Muscle layer of duodenum (tissue), 2 donors: ENCODE data around the gene PHPT1.
A peak's percentile ranks its signal among the peaks of the same experiment; 100 is the strongest.
"Not testable (repeated sequence)": the region's sequence is repeated elsewhere in the genome, so short reads cannot be mapped to it uniquely, and the experiment has no call there.

Experiments used
- H3K27ac ChIP-seq: one replicate; pipeline ENCODE4 v1.7.0; 2013; ENCODE audit warnings: mild to moderate bottlenecking, low read length
- H3K27me3 ChIP-seq: one replicate; pipeline ENCODE4 v1.7.0; 2013; ENCODE audit warnings: low read depth, mild to moderate bottlenecking, control low read depth, low read length
- H3K36me3 ChIP-seq, 2 donors: one replicate each; pipeline ENCODE4 v1.7.0; 2013; ENCODE audit warnings: low read length in 2 of 2, control low read depth in 1 of 2, mild to moderate bottlenecking in 1 of 2; ENCODE audit not compliant: insufficient read depth in 2 of 2, control insufficient read depth in 1 of 2
- H3K4me1 ChIP-seq, 2 donors: one replicate each; pipeline ENCODE4 v1.7.0; 2013; ENCODE audit warnings: low read length in 2 of 2, mild to moderate bottlenecking in 2 of 2, control low read depth in 1 of 2, moderate library complexity in 1 of 2; ENCODE audit not compliant: insufficient read depth in 2 of 2, control insufficient read depth in 1 of 2
- H3K4me3 ChIP-seq, 2 donors: one replicate each; pipeline ENCODE4 v1.7.0; 2013; ENCODE audit warnings: low read length in 2 of 2, low read depth in 1 of 2, mild to moderate bottlenecking in 1 of 2
- H3K9me3 ChIP-seq, 2 donors: one replicate each; pipeline ENCODE4 v1.7.0; 2013; ENCODE audit warnings: low read length in 2 of 2, control low read depth in 1 of 2, mild to moderate bottlenecking in 1 of 2; ENCODE audit not compliant: control insufficient read depth in 1 of 2
- donor health status: healthy.

The PHPT1 gene

DNA sequence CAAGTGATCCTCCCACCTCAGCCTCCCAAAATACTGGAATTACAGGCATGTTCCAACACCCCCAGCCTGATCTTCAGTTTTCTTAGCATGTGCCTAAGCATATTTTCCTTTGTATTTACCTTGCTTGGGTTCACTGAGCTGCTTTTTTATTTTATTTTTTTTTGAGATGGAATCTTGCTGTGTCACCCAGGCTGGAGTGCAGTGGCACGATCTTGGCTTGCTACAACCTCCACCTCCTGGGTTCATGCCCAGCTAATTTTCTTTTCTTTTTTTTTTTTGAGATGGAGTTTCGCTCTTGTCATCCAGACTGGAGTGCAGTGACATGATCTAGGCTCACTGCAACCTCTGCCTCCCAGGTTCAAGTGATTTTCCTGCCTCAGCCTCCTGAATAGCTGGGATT lies 20.4 kb downstream of the PHPT1 start:
- not testable (repeated sequence) for H3K4me1 ChIP-seq

DNA sequence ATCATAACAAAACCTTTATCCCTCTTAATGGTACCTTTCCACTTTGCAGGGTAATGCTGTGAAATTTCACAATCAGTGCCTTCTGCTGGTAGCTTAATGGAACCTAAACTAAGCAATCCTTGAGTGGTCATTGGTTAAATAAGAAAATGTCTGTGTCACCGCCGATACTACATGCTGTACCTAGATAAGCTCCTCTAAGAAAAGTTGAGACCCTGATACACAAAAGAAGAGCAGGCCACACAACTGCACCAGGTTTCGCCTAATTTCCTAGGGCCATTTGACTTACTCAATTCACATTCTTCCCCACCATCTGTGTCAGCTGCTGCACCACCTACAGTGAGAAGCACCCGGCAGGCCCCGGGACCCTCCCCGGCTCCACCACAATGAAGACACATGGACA lies 25.9 kb downstream of the PHPT1 start:
- H3K36me3 ChIP-seq: no peaks in the 10 kb centered on the region
- H3K27me3 ChIP-seq: no peaks in the 10 kb centered on the region
- H3K27ac ChIP-seq: no peak overlapping the region
- no peak overlapping the region for H3K4me3 ChIP-seq
- no peaks in the 10 kb centered on the region for H3K9me3 ChIP-seq
- no peaks in the 10 kb centered on the region for H3K4me1 ChIP-seq

More for the DNA sequence above, 20.4 kb downstream of the PHPT1 start:
- H3K36me3 ChIP-seq, H3K27ac ChIP-seq, H3K4me3 ChIP-seq, H3K9me3 ChIP-seq, H3K27me3 ChIP-seq: not testable (repeated sequence)

DNA sequence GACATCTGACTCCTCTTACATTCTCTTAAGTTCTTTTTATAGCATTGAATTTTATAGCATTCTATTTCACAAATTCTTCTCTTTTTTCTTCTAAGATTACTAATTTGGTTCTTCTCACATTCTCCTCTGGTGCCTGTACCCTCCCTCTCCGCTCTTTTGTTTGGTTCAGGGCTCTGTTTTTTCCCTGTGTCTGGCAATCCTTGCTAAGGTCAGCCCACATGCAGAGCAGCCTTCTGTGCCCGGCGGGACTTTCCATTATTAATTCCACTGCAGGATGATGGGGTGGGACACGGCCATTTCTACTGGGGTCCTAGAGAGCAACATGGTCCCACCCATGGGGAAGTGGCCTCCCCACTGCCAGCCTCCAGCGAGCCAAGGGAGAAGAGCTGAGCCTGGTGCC lies 27.3 kb downstream of the PHPT1 start:
- Histone ChIP-seq H3K36me3 (no peaks in the 10 kb centered on the region), H3K27me3 (no peaks in the 10 kb centered on the region), H3K4me1 (peaks cover 0 to 2% of the 10 kb centered on the region in 2 donors), H3K27ac (no peak overlapping the region), H3K9me3 (no peaks in the 10 kb centered on the region), H3K4me3 (no peak overlapping the region)

DNA sequence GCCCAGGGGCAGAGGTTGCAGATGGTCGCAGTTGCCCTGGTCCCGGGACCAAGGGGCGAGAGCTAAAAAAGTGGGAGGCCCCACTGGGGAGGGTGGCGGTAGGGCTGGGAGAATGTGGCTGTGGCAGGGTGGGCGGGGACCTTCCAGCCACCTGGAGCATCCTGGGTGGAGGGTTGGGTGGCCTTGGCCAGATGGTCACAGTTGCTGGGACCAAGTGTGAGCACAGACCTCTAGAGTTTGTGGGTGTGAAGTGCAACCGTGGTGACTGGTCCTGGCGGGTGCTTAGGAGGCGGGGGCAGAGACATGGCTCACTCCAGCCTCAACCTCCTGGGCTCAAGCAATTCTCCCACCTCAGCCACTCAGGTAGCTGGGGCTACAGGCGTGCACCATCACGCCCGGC lies 31.4 kb downstream of the PHPT1 start:
- H3K4me3 ChIP-seq: no peak overlapping the region
- no peak overlapping the region for H3K27ac ChIP-seq
- H3K4me1 ChIP-seq: peaks cover 14 to 18% of the 10 kb centered on the region in 2 donors
- no peaks in the 10 kb centered on the region for H3K27me3 ChIP-seq
- no peaks in the 10 kb centered on the region for H3K9me3 ChIP-seq
- no peaks in the 10 kb centered on the region for H3K36me3 ChIP-seq

DNA sequence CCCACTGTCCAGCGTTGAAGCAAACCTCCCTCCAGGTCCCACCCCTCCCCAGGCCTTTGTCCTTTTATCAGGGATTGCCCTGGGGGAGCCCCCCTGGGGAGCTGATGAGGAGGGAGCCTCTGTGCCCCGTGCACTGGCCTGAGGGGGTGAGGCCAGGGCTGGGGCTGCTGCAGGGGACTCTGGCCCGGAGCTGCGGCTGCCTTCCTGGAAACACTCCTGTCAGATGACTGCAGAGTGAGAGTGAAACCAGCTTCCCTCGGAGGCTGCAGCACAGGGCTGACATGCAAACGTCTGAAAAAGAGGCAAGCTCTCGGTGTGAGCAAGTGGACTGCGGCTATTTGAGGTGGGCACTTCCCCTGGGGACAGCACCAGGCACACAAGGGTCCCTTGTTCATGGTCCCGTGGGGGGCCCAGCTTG lies 32.5 kb downstream of the PHPT1 start:
- Histone ChIP-seq H3K4me3 (peak overlapping the region; percentile 37 to 45), H3K27ac (peak overlapping the region; percentile 75), H3K9me3 (no peaks in the 10 kb centered on the region), H3K27me3 (no peaks in the 10 kb centered on the region), H3K36me3 (no peaks in the 10 kb centered on the region), H3K4me1 (peaks cover 14 to 21% of the 10 kb centered on the region in 2 donors)

DNA sequence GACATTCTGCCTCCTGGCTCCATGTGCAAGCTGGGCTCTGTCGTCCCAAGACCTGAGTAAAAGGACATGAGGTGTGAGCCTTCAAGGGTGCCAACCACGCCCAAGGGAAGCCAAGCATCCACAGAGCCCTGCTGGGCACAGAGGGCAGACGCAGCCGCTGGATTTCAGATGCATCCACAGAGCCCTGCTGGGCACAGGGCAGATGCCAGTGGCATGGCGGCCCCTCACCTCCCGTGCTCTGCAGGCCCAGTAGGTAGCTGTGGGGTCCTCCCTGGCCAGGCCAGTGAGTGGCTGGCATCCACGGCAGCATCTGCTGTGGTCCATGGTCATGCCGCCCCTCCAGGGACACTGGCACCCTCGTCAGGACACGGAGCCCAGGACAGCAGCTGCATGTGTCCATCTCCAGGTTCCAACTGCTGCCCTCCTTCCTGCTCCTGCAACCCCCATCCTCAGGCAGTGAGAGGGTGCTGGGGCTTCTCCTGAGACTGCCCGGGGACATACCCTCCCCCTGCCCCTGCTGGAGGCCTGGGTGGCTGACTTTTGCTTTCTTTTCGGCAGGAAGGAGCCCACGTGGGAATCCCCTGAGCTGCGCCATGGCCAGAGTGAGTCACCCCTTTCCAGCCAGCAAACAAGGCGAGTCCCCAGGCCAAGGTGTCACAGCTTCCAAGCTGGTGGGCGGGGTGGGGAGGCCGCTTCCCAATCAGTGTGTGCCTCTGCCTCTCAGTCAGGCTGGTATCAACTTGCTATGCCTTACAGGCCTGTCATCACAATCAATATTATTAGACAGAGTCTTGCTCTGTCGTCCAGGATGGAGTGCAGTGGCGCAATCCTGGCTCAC lies 33.1 kb downstream of the PHPT1 start:
- Histone ChIP-seq H3K36me3 (no peaks in the 10 kb centered on the region), H3K27me3 (no peaks in the 10 kb centered on the region), H3K27ac (peak overlapping the region; percentile 75), H3K4me3 (peak overlapping the region; percentile 37 to 45), H3K9me3 (no peaks in the 10 kb centered on the region), H3K4me1 (peaks cover 15 to 24% of the 10 kb centered on the region in 2 donors)

DNA sequence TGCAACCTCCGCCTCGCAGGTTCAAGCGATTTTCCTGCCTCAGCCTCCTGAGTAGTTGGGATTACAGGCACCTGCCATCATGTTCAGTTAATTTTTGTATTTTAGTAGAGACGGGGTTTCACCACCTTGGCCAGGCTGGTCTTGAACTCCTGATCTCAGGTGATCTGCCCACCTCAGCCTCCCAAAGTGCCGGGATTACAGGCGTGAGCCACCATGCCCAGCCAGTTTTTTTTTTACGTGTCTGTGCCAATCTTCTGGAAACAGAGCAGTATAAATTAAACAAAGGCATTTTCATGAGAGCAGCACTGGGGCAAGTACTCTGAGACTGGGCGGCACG lies 33.7 kb downstream of the PHPT1 start:
- peaks cover 17 to 27% of the 10 kb centered on the region in 2 donors for H3K4me1 ChIP-seq
- H3K27ac ChIP-seq: peak overlapping the region; percentile 60
- H3K4me3 ChIP-seq: not testable (repeated sequence)

DNA sequence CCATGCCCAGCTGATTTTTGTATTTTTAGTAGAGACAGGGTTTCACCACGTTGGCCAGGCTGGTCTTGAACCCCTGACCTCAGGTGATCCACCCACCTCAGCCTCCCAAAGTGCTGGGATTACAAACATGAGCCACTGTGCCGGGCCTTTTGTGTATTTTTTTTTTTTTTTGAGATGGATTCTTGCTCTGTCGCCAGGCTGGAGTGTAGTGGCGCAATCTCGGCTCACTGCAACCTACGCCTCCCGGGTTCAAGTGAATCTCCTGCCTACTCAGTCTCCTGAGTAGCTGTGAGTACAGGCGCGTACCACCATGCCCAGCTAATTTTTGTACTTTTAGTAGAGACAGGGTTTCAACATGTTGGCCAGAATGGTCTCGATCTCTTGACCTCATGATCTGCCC lies 34.5 kb downstream of the PHPT1 start:
- not testable (repeated sequence) for H3K4me3 ChIP-seq, H3K27me3 ChIP-seq, H3K27ac ChIP-seq, H3K9me3 ChIP-seq, H3K36me3 ChIP-seq
- peaks cover 17 to 27% of the 10 kb centered on the region in 2 donors for H3K4me1 ChIP-seq

More for the DNA sequence above, 33.7 kb downstream of the PHPT1 start:
- not testable (repeated sequence) for H3K9me3 ChIP-seq, H3K36me3 ChIP-seq, H3K27me3 ChIP-seq

DNA sequence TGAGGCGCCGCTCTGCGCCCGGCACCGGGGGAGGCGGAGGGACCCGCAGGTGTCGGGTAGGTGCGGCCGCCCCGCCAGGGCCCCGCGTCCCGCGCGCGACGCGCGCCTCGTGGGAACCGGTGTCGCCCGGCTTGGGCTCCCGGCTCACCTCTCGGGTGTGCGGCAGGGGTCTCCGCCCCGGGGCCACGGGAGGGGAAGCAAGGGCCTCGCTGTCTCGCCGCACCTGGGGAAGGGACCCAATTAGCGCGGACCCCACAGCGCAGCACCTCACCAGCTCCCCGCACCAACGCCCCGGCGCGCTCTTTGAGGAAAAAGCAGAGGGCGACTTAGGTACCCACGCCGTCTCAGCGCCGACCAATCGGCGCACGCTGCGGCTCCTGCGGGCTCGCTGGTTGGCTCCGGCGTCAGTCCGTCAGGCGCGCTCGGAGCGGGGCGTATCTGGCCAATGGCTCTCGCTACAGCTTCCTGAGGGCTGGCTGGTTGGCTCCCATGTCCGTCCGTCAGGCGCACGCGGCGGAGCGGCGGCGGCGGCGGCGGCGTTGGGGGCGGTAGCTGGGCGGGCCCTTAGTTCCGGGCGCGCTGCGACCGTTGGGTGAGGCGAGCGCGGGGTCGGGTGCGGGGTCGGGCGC lies 36.9 kb downstream of the PHPT1 start, which contains the start of gene TRAF2:
Gene TRAF2 (plus strand): TSS at position 567 of the 629 bp plus-strand sequence. CDS start 12,225 bp downstream, outside the sequence.
- peak within 1 kb of the TSS; percentile 63 to 87 for H3K4me3 ChIP-seq
- no peaks in the 10 kb centered on the region for H3K27me3 ChIP-seq
- peaks cover 17 to 27% of the 10 kb centered on the region in 2 donors for H3K4me1 ChIP-seq
- peak within 1 kb of the TSS; percentile 23 for H3K27ac ChIP-seq
- H3K36me3 ChIP-seq: no peaks in the 10 kb centered on the region
- no peaks in the 10 kb centered on the region for H3K9me3 ChIP-seq

DNA sequence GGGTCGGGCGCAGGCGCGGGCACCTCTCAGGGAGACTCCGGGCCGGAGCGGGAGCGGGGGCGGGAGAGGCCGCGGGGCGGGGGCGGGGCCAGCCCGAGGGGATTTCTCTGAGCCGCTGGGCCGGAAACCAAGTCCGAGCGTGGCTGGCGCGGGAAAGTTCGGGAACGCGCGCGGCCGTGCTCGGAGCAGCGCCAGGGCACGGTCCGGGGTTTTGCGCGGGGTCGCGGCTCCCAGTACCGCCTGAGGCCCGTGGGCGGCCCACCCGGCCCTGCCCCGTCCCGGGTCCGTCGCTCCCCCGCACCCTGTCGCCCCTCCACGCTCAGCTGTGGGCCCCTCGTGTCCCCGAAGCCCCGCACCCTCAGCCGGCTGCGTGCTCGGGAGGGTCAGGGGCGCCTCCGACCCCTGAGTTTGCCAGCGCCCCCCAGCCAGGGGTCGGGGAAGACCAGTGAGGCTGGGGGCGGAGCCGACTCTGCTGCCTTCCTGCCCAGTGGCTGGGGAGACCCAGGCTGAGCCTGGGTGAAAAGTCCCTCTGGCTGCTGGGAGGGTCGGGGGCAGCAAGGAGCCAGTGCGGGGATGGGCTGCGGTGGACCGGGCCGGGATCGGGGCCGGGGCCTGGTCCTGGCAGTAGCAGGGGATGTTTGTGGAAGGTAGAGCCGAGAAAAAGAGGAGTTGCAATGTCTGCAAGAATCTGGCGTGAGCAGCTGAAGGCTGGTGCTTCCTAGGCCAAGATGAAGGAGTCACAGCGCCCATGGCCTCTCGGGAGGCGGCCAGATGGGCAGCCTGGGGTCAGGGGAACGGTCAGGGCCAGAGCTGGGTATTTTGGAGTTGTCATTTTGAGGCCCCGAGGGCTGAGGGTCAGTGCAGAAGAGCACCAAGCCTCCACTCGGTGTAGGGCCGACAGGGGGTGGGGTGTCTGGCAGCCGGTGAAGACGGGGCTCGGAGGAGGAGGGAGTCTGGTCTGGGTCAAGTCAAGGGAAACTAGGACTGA lies 37.7 kb downstream of the PHPT1 start:
- no peaks in the 10 kb centered on the region for H3K36me3 ChIP-seq
- peak overlapping the region; percentile 63 to 87 for H3K4me3 ChIP-seq
- no peaks in the 10 kb centered on the region for H3K9me3 ChIP-seq
- H3K4me1 ChIP-seq: peaks cover 13 to 25% of the 10 kb centered on the region in 2 donors
- no peaks in the 10 kb centered on the region for H3K27me3 ChIP-seq
- peak overlapping the region; percentile 23 for H3K27ac ChIP-seq

DNA sequence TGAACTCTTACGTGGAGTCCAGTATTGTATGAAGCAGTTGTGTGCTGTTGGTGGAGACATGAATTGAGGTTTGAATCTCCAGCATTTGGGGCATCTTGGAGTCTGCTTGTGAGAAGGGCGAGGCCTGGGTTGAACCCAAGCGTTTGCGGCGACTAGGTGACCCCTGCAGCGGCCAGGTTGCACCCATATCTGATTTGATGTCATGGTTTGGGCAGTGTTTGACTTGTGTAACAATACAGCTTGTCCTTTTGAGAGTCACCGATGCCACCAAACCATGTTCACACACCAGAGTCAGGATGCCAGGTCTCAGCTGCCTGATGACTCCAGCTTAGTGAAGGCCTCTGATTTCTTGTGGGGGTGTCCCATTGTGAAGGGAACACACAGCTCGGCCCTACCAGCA lies 39.2 kb downstream of the PHPT1 start:
- Histone ChIP-seq H3K36me3 (no peaks in the 10 kb centered on the region), H3K4me1 (peaks cover 4 to 15% of the 10 kb centered on the region in 2 donors), H3K27ac (no peak overlapping the region), H3K9me3 (no peaks in the 10 kb centered on the region), H3K4me3 (no peak overlapping the region), H3K27me3 (no peaks in the 10 kb centered on the region)
